22Rv1 (cell line): Measurements from ENCODE around the gene TCF7L1.

Source experiments
- CTCF ChIP-seq: fragments of 450-650 bp; IDR thresholded peaks from 2 replicates; pipeline ENCODE4 v1.5.1; 2017; ENCODE audit warnings: mild to moderate bottlenecking
- ZFX ChIP-seq: fragments of 450-650 bp; IDR thresholded peaks from 2 replicates; pipeline ENCODE4 v1.6.1; 2017; ENCODE audit warnings: antibody characterized with exemption, borderline replicate concordance

- TF ChIP-seq CTCF (no peak), ZFX (no peak)
Measured at GRCh38 chr2:85265304-85265703, 132.1 kb downstream of the TCF7L1 start.
